GM12878 (cell line): Measurements from ENCODE around the gene NKAP.
"Not testable (repeated sequence)": the region's sequence is repeated elsewhere in the genome, so short reads cannot be mapped to it uniquely, and the experiment has no call there.

Source experiments
- BCL3 ChIP-seq: IDR thresholded peaks from 2 replicates; pipeline ENCODE4 v1.6.1; 2011; ENCODE audit warnings: borderline replicate concordance, low read depth, mild to moderate bottlenecking, moderate library complexity, low read length; ENCODE audit not compliant: insufficient read depth, poor library complexity, severe bottlenecking
- CTCF ChIP-seq, 3 experiments: IDR thresholded peaks in 2 of 3; conservative IDR thresholded peaks in 1 of 3; 2 replicates each; pipeline ENCODE4 v1.5.1; 2011; ENCODE audit warnings: low read depth in 3 of 3, low read length in 3 of 3, mild to moderate bottlenecking in 3 of 3, control low read depth in 2 of 3, moderate library complexity in 2 of 3, inconsistent platforms in 1 of 3, mixed read lengths in 1 of 3; ENCODE audit not compliant: control insufficient read depth in 2 of 3, insufficient read depth in 1 of 3; ENCODE audit errors: extremely low read depth in 1 of 3

- TF ChIP-seq CTCF (IDR thresholded peaks at IDR 0.05 in 2 of 3, conservative IDR thresholded peaks at IDR 0.05 in 1 of 3; ENCODE audit: control insufficient read depth in 2 of 3, extremely low read depth in 1 of 3, insufficient read depth in 1 of 3, low read depth in 3 of 3, low read length in 3 of 3); BCL3: not testable (repeated sequence)
These were observed 23.3 kb upstream of the NKAP start for GRCh38 chrX:119966837-119967236.
